ENCODE measurements around the gene ZBTB40.

ZBTB40 gene

GRCh38 chr1:22428672-22429071 is 23.0 kb upstream of the ZBTB40 start:
- DNase-seq (ENCODE audit: low spot score): no peak
- TF ChIP-seq CTCF (IDR thresholded peaks at IDR 0.05; ENCODE audit: extremely low read depth, insufficient read depth, missing control alignments): no peak
- in situ Hi-C loops (cut with MboI; ENCODE audit: low pct_unique_long_range_greater_than_20kb, low sequenced_read_pairs, unreplicated experiment): no loop called here

GRCh38 chr1:22431965-22432364 is 19.7 kb upstream of the ZBTB40 start:
- TF ChIP-seq CTCF (IDR thresholded peaks at IDR 0.05; ENCODE audit: extremely low read depth, insufficient read depth, missing control alignments): no peak
- in situ Hi-C loops (cut with MboI; ENCODE audit: low pct_unique_long_range_greater_than_20kb, low sequenced_read_pairs, unreplicated experiment): no loop called here
- DNase-seq (ENCODE audit: low spot score): no peak

- in situ Hi-C loops (cut with MboI; ENCODE audit: low pct_unique_long_range_greater_than_20kb, low sequenced_read_pairs, unreplicated experiment): no loop called here
- DNase-seq (ENCODE audit: low spot score): no peak
- no peak for TF ChIP-seq CTCF (IDR thresholded peaks at IDR 0.05; ENCODE audit: extremely low read depth, insufficient read depth, missing control alignments)
These were observed 16.9 kb upstream of the ZBTB40 start for GRCh38 chr1:22434717-22435116.

GRCh38 chr1:22436948-22437347 is 14.7 kb upstream of the ZBTB40 start:
- TF ChIP-seq CTCF (IDR thresholded peaks at IDR 0.05; ENCODE audit: extremely low read depth, insufficient read depth, missing control alignments): no peak
- in situ Hi-C loops (cut with MboI; ENCODE audit: low pct_unique_long_range_greater_than_20kb, low sequenced_read_pairs, unreplicated experiment): no loop called here
- no peak for DNase-seq (ENCODE audit: low spot score)

- DNase-seq (ENCODE audit: low spot score): no peak
- no peak for TF ChIP-seq CTCF (IDR thresholded peaks at IDR 0.05; ENCODE audit: extremely low read depth, insufficient read depth, missing control alignments)
- in situ Hi-C loops (cut with MboI; ENCODE audit: low pct_unique_long_range_greater_than_20kb, low sequenced_read_pairs, unreplicated experiment): no loop called here
These were observed 14.1 kb upstream of the ZBTB40 start for GRCh38 chr1:22437573-22437972.

GRCh38 chr1:22440582-22440981 is 11.1 kb upstream of the ZBTB40 start:
- no peak for TF ChIP-seq CTCF (IDR thresholded peaks at IDR 0.05; ENCODE audit: extremely low read depth, insufficient read depth, missing control alignments)
- no peak for DNase-seq (ENCODE audit: low spot score)
- in situ Hi-C loops (cut with MboI; ENCODE audit: low pct_unique_long_range_greater_than_20kb, low sequenced_read_pairs, unreplicated experiment): no loop called here

Data from GM13977 (cell line).